ENCODE results near the gene TMEM252.

GRCh38 chr9:68492806-68493205 is 47.9 kb downstream of the TMEM252 start:
- TF ChIP-seq CTCF (IDR thresholded peaks at IDR 0.05) (no peak), EZH2 (IDR thresholded peaks at IDR 0.05) (no peak)

All from neural progenitor cell (in vitro differentiated cells).